ENCODE results near the gene MGAT1. TPM values are rescaled to one million over a fixed set of nuclear protein-coding genes. Genes with fewer than 3 reads are reported as not detected.
A peak's percentile ranks its signal among the peaks of the same experiment; 100 is the strongest.

MGAT1 gene
- total and polyA plus RNA-seq, 5 experiments from 2014 or later = 108 to 205 (median 149) TPM

DNA sequence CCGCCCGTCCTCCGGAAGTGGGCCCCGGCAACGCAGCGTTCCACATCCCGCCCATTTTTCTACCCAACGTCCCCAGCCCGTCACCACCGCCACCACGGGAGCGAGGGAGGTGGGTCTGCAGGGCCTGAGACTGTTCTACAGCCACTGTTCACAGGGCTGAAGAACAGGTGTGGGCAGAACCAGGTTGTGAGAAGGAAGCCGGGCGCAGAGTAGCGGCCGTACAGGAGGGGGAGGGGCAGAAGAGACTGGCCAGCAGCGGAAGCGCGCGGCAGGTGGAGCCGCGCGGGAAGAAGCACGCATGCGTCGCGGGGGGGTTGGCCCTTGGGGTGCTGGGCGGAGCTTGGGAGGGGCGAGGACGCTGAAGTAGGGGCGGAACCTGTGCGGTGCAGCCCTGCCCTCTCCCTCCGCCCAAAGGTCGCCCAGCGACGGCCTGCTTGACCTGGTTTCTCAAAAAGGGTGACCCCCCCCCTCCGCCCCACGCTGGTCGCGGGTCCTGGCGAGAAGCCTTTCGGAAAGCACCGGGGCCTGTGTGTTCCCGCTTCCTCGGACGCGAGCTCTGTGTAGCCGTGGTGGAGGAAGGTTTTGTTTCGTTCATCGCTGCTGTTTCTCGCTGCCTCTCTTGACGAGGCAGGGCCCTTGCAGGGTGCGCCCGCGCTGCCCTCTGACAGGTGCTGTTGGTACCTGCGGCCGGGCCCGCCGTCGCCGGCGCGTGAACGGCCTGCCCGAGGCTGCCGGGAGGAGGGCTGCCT is 7.8 kb upstream of the MGAT1 start:
- Mint-ChIP-seq H3K9me3 (no peaks in the 10 kb centered on the region), H3K27me3 (no peaks in the 10 kb centered on the region), H3K4me3 (peak overlapping the region; percentile 83 to 99 (median 92)), H3K36me3 (no peaks in the 10 kb centered on the region), H3K4me1 (peaks cover 47 to 84% (median 75%) of the 10 kb centered on the region in 4 donors), H3K27ac (peak overlapping the region; percentile 93 to 100 (median 100))
- DNase-seq (peak; percentile 88 to 100 (median 96)), ATAC-seq (peak; percentile 72 to 74)
- POLR2A ChIA-PET = interaction anchor here (0.7 to 21.8 kb wide), 27 partner anchors 7 to 1187 kb away, joined by 3 to 642 read pairs (median 4); partner anchors contain the start of genes CNOT6, HNRNPH1, MAML1 and MGAT1

DNA sequence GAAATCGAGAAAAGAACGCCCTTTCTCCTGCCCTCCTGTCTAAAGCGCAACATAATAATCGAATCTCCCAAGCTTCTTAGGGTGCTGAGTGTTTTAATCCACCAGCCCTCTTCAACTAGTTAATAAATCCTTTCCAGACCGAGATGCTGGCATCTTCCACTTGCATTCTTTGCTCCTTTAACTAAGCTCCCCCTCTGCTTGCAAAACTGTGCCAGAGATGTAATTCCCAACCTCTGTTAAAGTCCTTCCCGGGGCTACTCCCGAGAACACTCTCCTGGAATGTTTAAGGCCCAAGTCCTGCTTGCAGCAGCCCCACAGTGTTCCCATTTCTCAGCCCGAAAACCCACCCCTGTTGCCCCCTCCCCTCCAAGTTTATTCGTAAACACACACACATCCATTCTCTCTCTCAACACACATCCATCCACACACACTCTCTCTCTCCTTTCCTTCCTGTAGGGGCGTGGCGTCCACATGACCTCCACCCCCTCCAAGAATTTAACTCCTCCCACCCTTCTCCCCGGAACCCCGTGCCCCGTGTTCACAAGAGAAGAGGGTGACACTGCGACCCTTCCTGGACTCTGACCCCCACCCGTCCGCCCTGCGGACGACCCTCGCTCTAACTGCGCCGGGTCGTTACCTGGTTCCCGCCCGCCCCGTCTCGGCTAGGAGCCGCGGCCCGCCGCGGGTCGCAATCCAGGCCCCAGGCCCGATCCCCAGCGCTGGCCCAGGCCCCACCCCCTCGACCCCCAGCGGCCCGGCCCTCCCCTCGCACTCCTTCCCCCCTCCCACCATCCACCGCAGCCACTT is 7.0 kb upstream of the MGAT1 start:
- Mint-ChIP-seq H3K36me3 (no peaks in the 10 kb centered on the region), H3K27ac (peak overlapping the region; percentile 93 to 100 (median 100)), H3K9me3 (no peaks in the 10 kb centered on the region), H3K4me3 (peak overlapping the region; percentile 83 to 99 (median 92)), H3K4me1 (peaks cover 54 to 86% (median 77%) of the 10 kb centered on the region in 4 donors), H3K27me3 (no peaks in the 10 kb centered on the region)
- peak in 9 of 10 donors; percentile 76 to 98 (median 90) for DNase-seq
- POLR2A ChIA-PET = interaction anchor here (0.7 to 21.8 kb wide), 22 partner anchors 6 to 451 kb away, joined by 3 to 642 read pairs (median 6); partner anchors contain the start of genes CNOT6, MGAT1, TRIM41 and TRIM52
- peak; percentile 64 to 75 for ATAC-seq

GRCh38 chr5:180808461-180809000 is 5.9 kb upstream of the MGAT1 start:
- POLR2A ChIA-PET = interaction anchor here (0.7 to 21.8 kb wide), 10 partner anchors 9 to 452 kb away, joined by 3 to 642 read pairs (median 10); partner anchors contain the start of genes CNOT6, TRIM52 and ZFP62
- no peak for DNase-seq
- H3K36me3 Mint-ChIP-seq = no peaks in the 10 kb centered on the region
- no peaks in the 10 kb centered on the region for H3K9me3 Mint-ChIP-seq
- peaks cover 52 to 86% (median 78%) of the 10 kb centered on the region in 4 donors for H3K4me1 Mint-ChIP-seq
- peak overlapping the region; percentile 83 to 99 (median 92) for H3K4me3 Mint-ChIP-seq
- H3K27ac Mint-ChIP-seq = peak overlapping the region; percentile 93 to 100 (median 99)
- no peaks in the 10 kb centered on the region for H3K27me3 Mint-ChIP-seq
- no peak for ATAC-seq

- Mint-ChIP-seq H3K4me3 (peak overlapping the region; percentile 83 to 99 (median 92)), H3K27ac (peak overlapping the region; percentile 93 to 100 (median 99)), H3K36me3 (no peaks in the 10 kb centered on the region), H3K27me3 (no peaks in the 10 kb centered on the region), H3K4me1 (peaks cover 45 to 82% (median 72%) of the 10 kb centered on the region in 4 donors), H3K9me3 (no peaks in the 10 kb centered on the region)
- DNase-seq (no peak), ATAC-seq (no peak)
- POLR2A ChIA-PET = interaction anchor here (1.0 to 21.8 kb wide), 8 partner anchors 9 to 453 kb away, joined by 4 to 642 read pairs (median 7); partner anchors contain the start of genes TRIM52 and ZFP62
Observed at GRCh38 chr5:180807654-180808414, 5.2 kb upstream of the MGAT1 start.

- no peak for ATAC-seq
- no peak for DNase-seq
- Mint-ChIP-seq H3K4me1 (peaks cover 45 to 79% (median 69%) of the 10 kb centered on the region in 4 donors), H3K9me3 (no peaks in the 10 kb centered on the region), H3K4me3 (peak overlapping the region; percentile 83 to 99 (median 92)), H3K27me3 (no peaks in the 10 kb centered on the region), H3K27ac (peak overlapping the region; percentile 93 to 100 (median 99)), H3K36me3 (no peaks in the 10 kb centered on the region)
- POLR2A ChIA-PET = interaction anchor here (1.0 to 21.8 kb wide), 5 partner anchors 7 to 453 kb away, joined by 4 to 642 read pairs (median 22); partner anchors contain the start of genes TRIM52 and ZFP62
Observed at GRCh38 chr5:180807046-180807445, 4.4 kb upstream of the MGAT1 start.

GRCh38 chr5:180806351-180807011 is 3.9 kb upstream of the MGAT1 start:
- ATAC-seq (no peak), DNase-seq (no peak)
- Mint-ChIP-seq H3K4me1 (peaks cover 45 to 79% (median 69%) of the 10 kb centered on the region in 4 donors), H3K27ac (peak overlapping the region; percentile 93 to 100 (median 99)), H3K4me3 (peak overlapping the region; percentile 83 to 99 (median 92)), H3K27me3 (no peaks in the 10 kb centered on the region), H3K36me3 (peaks cover 0 to under 1% (median 0%) of the 10 kb centered on the region in 3 donors), H3K9me3 (no peaks in the 10 kb centered on the region)
- POLR2A ChIA-PET = interaction anchor here (0.8 to 21.8 kb wide), 6 partner anchors 8 to 1183 kb away, joined by 3 to 642 read pairs (median 14); partner anchors contain the start of genes HNRNPH1, RACK1 and ZFP62

DNA sequence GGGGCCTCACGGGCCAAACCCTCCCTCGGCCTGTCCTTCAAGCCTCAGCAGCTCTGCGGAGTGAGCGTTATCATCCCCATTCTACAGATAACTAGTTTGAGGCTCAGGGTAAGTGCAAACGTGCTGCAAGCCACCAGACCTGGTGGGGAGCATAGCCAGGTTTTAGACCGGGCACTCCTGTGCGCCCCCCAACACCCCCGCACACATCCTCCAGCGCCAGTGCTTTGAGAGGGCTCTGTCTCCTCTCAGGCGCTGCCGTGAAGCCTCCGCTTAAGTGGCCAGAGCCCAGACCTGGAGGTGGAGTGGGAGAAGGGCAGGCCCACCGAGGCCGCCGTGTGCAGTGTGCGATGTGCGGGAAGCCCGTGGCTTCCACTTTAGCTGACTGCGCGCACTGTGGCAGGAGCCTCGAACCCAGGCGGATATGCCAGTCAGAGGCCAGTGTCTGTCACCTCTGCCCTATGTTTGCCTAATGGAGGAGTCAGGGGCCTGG is 1.6 kb upstream of the MGAT1 start:
- POLR2A ChIA-PET = interaction anchor here (0.9 to 21.8 kb wide), 19 partner anchors 9 to 457 kb away, joined by 3 to 642 read pairs (median 5); partner anchors contain the start of genes CNOT6, TRIM52 and ZFP62
- ATAC-seq (peak in 1 of 2 donors; percentile 3), DNase-seq (peak in 1 of 10 donors; percentile 38)
- Mint-ChIP-seq H3K27ac (peak overlapping the region; percentile 93 to 100 (median 99)), H3K9me3 (no peaks in the 10 kb centered on the region), H3K4me1 (peaks cover 54 to 88% (median 84%) of the 10 kb centered on the region in 4 donors), H3K4me3 (peak overlapping the region; percentile 83 to 99 (median 92)), H3K36me3 (peaks cover 0 to 22% (median 0%) of the 10 kb centered on the region in 3 donors), H3K27me3 (no peaks in the 10 kb centered on the region)

DNA sequence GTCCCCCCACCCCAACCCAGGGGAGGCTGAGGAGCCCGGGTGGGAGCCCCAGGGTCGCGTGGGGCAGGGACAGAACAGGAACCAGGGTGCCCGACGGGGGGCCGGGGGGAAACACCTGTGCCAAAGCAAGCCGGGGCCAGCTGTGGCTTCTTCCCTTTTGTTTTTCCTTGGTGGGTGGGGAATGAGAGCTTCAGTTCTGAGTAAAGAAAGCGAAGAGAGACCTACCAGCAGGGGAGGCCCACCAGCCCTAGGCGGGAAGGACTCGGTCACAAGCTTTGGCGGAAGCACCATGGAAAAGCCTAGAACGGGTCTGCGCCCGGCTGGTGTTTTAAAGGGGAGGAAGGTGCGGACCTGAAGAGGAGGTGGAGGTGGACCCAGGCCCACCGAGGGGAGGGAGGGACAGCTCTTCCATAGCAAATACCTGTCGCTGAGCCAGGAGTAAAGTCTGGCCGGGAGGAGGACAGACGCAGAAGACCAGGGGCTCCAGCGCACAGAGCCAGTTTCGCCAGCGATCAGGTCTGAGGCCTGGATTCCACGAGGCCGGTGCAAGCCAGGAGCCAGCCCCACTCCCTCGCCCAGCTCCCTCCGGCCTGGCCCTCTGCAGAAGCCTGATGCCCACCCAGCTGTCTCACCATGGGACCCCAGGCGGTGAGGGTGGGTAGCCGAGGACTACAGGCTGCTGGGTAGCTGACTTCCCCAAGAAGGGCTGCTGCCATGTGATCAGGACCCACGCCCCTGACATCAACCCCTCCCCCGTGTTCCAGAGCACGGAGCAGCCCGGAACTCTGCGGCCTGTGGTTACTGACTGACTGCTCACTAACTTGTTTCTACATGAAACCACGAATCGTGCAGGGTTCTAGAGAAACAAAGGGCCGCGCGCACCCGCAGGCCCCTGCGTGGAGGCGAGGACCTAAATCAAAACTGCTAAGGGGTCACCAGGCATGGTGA is 849 bp upstream of the MGAT1 start:
- DNase-seq = peak; percentile 45 to 94 (median 82)
- Mint-ChIP-seq H3K36me3 (peaks cover 0 to 29% (median 0%) of the 10 kb centered on the region in 3 donors), H3K4me1 (peaks cover 58 to 88% (median 85%) of the 10 kb centered on the region in 4 donors), H3K27ac (peak overlapping the region; percentile 93 to 100 (median 99)), H3K4me3 (peak overlapping the region; percentile 83 to 99 (median 92)), H3K9me3 (no peaks in the 10 kb centered on the region), H3K27me3 (no peaks in the 10 kb centered on the region)
- POLR2A ChIA-PET = interaction anchor here (0.6 to 21.8 kb wide), 25 partner anchors 8 to 458 kb away, joined by 3 to 642 read pairs (median 5); partner anchors contain the start of genes CNOT6, FLT4, TRIM52 and ZFP62
- ATAC-seq = peak; percentile 78 to 80

DNA sequence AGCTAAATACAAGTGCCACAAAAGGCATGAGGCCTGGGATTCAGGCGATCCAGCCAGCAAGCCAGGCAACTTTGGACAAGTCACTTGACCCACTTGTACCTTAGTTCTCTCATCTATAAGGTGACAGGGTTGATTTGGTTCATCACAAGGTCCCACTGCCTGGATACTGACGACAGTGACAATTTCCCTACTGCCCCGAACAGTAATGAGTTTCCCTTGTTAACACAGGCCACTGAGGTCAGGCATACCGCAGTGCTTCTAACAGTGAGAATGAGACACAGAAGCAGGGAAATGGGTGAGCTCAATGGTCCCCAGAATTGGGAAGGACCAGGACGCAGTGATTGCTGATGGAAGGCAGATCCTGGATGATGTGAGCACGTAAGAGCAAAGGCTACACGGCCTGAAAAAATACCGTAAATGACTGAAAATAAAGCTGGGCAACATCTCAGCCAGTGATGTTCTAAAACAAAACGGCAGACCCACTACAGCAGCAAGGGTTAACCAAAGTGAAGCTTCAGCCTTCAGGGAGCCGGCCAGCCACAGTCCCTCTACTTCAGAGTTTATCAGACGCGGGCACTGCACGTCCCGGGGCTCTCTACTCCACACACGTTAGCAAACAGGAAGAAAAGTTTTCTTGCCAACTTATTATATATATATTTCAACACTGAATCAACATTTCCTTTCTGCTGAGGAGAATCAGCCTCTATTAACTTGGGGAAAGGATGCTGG is 846 bp downstream of the MGAT1 start:
- peaks cover 0 to 42% (median 0%) of the 10 kb centered on the region in 3 donors for H3K36me3 Mint-ChIP-seq
- peak overlapping the region; percentile 84 to 93 (median 90) for H3K4me3 Mint-ChIP-seq
- no peaks in the 10 kb centered on the region for H3K9me3 Mint-ChIP-seq
- peak; percentile 4 to 8 for ATAC-seq
- H3K4me1 Mint-ChIP-seq = peaks cover 55 to 85% (median 83%) of the 10 kb centered on the region in 4 donors
- POLR2A ChIA-PET = interaction anchor here (0.6 to 21.8 kb wide), 11 partner anchors 8 to 148 kb away, joined by 3 to 642 read pairs (median 10); partner anchors contain the start of gene ZFP62
- H3K27me3 Mint-ChIP-seq = no peaks in the 10 kb centered on the region
- H3K27ac Mint-ChIP-seq = peak overlapping the region; percentile 75 to 93 (median 87)
- no peak for DNase-seq

Measured in naive thymus-derived CD8-positive, alpha-beta T cell (primary cell).